ENCODE measurements around the gene SLC5A10.

Gene SLC5A10

GRCh38 chr17:18964550-18964949 is 12.6 kb downstream of the SLC5A10 start:
- no peak for DNase-seq (ENCODE audit: low read depth, low spot score)

DNA sequence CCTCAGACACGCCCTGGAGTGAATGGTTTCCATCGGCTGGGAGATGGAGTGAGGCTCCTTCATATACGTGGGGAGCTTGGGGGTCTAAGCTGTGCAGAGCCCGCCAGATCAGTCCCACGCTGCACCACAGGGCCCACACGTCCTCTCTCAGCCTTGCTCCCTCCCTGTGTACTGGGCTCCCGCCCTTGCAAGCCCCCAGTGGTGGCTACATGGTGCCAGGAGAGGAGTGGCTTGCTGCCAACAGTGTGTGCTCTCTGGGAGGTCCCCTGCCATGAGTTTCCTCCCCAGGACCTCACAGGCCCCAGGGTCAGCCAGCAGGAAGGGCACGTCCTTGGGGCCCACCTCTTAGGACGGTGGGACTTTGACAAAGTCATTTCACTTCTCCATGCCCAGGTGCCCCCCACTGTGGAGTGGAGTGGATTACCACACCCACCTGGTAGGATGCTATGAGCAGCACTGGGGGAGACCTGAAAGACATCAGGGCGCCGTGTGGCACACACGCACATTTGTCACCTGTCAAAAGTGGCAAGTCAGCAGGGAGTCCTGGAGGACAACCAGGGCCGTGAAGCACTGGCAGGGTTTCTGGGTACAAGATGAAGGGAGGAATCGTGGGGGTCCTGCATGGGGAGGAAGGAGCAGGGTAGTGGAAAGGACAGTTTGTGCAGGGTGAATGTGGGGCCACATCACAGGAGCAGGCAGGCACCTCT is 13.7 kb downstream of the SLC5A10 start:
- DNase-seq (ENCODE audit: low read depth, low spot score) = no peak

DNA sequence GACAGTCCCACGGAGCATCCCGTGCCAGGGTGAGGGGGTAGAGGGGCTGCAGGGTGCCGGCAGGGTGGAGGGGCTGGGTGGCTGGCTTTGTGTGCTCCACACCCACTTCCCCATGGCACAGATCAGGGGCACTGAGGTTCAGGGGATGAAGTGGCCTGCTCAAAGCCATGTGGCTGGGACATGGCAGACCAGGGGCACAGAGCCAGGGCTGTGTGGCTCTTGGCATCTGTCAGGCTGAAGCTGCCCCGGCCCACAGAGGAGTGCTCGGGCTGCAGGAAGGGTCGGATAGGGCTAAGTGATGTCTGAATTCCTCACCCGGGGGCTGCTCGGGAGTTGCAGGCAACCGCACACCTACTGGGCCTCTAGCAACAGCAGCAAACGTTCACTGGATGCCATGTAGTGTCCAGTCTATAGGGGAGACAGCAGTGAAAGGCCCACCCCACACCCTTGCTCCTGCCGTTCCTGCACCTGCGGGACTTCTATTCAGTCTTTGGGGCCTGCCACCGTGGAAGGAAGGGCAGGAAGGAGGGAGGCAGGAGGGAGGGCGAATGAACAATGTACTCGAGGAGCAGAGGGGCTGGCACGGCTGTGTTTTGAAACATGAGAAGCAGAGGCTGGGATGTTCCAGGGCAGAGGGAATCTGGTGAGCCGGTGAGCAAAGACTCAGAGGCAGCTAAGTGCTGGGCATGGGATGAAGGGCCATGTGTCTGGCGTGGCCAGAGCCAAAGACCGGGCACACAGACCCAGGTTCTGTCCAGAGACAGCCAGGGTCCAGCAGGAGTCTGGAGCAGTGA is 15.1 kb downstream of the SLC5A10 start:
- no peak for DNase-seq (ENCODE audit: low read depth, low spot score)

DNA sequence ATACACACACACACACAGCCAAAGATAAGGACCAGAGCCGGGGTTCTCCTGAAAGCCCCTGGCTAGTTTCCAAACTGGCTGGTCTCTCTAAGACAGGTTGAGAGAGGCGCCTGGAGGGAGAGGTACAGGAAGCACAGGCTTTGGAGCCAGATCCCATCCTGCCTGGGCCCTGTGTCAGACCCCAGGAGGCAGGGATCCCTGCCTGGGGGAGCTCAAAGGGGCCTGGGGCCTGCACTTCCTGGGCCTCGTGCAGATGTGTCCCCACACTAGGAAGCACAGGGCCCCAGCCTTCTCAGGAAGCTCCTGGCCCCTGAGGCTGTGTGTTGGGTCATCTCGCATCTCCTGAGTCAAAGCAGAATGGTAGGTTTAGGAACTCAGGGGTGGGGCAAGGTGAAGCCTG is 16.0 kb downstream of the SLC5A10 start:
- DNase-seq (ENCODE audit: low read depth, low spot score) = no peak

DNA sequence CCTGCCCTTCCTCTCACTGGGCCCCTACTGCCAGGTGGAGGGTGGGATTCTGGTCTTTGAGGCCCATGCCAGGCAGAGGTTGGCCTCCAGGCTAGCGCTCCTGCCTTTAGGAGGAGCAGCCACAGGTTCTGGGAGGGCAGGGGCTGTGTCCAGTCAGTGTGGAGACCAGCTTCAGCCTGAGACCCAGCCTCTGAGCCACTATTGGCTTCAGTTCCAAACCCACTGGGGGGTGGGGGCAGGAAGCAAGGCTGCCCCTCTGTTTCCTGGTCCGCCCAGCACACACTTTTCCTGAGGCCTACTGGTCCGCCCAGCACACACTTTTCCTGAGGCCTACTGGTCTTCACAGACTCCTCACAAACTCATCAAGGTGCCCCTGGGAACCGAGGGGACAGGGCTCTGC is 16.4 kb downstream of the SLC5A10 start:
- DNase-seq (ENCODE audit: low read depth, low spot score) = no peak

DNA sequence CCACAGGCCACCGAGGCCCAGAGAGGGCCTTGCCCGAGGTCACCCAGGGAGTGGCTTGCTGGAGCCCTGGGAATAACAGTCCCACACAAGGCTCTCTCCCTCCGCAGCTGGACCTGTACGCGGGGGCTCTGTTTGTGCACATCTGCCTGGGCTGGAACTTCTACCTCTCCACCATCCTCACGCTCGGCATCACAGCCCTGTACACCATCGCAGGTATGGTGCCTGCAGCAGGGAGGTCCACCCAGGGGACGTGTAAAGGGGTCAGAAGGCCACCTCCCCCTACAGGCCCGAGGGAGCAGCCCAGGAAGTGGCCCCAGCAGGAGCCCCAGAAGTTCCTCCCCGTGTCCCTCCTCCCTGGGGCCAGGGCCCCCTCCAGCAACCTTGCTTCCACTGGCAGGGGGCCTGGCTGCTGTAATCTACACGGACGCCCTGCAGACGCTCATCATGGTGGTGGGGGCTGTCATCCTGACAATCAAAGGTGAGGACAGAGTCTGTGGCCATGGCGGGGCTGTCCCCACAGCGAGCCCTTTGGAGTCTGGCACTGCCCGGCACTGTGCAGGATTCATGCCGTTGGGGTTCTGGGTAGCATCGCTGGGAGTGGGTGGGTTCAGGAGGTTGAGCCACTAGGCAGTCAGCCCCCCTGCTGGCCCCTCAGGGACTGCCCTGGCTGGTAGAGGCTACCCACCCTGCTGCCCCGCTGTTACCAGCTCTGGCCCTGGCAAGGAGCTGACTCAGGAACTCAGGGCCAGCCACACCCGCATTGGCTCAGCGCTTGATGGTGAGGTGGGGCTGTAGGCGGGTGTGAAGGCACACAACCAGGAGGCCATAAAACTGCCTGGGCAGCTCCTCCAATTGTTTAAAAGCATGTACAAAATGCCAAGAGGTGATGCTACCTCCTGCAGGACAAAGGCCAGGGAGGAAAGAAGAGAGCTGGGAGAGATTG is 17.3 kb downstream of the SLC5A10 start:
- no peak for DNase-seq (ENCODE audit: low read depth, low spot score)

- no peak for DNase-seq (ENCODE audit: low read depth, low spot score)
Measured at GRCh38 chr17:18970582-18971480, 18.9 kb downstream of the SLC5A10 start.

DNA sequence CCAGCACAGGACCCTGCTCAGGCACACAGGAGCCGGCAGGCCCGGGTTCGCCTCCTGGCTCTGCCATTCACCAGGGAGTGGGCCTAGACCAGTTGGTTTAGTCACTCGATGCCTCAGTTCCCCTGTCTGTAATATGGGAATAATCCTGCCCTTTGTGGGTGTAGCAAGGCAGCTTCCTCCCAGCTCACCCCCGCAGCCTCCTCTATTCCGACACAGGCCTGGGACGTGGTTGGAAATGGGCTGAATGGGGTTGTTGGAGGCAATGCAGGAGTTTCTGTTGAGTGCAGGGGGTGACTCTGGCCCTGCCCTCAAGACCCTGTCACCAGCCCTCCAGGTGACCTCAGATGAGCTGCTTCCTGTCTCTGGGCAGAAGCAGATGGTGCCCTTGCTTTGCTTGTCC is 19.8 kb downstream of the SLC5A10 start:
- no peak for DNase-seq (ENCODE audit: low read depth, low spot score)

DNA sequence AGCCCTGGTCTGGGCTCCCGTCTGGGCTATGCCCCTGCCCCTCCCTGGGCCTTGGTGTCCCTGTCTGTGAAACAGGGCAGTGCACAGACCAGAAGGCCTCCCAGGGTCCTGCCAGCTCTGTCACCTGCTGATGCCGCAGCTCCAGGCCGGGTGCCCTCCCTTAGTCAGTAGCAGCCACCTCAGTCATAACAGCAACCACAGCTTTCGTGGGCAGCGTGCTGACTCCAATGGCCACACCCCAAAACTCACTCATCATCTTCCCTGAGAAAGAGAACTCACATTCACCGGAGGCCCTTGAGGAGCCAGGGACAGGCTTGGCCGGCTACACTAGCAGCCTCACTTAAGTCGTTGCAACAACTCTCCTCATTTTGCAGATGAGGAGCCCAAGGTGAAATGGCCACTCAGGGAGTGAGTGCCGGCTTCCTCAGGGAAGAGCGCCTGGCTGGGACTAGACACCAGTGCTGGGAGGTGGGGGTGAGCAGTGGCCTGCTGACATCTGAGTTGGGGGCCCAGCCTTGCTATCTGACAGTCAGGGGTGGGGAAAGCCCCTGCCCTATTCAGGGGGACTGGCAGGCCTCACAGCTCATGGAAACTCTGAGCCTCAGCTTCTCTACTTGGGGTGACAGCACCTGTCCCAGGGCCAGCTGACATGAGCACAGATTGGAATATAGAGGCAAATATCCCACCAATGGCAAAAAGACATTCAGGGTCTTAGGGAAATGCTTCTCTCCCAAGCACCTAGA is 22.6 kb downstream of the SLC5A10 start:
- no peak for DNase-seq (ENCODE audit: low read depth, low spot score)

- DNase-seq (ENCODE audit: low read depth, low spot score) = no peak
Measured at GRCh38 chr17:18975597-18975996, 23.6 kb downstream of the SLC5A10 start.

GRCh38 chr17:18976201-18976600 is 24.2 kb downstream of the SLC5A10 start:
- DNase-seq (ENCODE audit: low read depth, low spot score) = no peak

GRCh38 chr17:18977021-18977420 is 25.1 kb downstream of the SLC5A10 start:
- no peak for DNase-seq (ENCODE audit: low read depth, low spot score)

DNA sequence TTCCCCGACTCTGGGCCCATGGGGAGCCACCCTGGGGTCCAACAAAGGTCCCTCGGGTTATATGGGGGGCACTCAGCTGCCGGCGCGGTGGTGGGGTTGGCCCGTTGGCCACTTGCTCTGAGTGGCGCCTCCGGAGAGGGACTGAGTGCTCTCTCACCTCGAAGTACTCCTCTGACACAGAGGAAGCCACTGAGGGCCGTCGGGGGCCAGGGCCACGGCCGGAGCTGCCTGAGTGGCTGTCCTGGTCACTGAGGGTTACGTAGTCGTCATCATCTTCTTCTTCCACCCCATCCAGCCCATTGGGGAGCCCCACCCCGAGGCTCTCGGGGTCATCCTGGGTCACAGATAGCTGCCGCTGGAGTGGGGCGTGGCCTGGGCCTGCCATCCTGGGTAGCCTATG is 25.7 kb downstream of the SLC5A10 start:
- no peak for DNase-seq (ENCODE audit: low read depth, low spot score)

DNA sequence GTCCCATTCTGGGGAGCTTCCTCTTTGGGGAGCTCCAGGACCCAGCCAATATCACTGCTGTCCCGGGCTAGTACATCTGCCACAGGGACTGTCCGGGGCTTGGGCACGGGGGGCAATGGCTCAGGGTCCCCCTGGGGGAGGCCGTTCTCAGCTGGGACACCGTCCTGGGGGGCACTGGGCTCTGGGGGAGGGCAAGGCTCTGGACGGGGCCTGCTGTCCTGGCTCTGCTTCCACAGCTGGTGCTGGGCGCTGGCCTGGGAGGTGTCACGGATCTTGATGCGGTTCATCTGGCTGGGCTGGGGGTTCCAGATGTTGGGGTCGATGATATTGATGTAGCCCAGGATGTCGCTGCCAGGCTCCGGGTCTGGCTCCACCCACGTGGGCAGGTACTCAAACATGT is 26.1 kb downstream of the SLC5A10 start:
- no peak for DNase-seq (ENCODE audit: low read depth, low spot score)

GRCh38 chr17:18978655-18979054 is 26.7 kb downstream of the SLC5A10 start:
- no peak for DNase-seq (ENCODE audit: low read depth, low spot score)

DNA sequence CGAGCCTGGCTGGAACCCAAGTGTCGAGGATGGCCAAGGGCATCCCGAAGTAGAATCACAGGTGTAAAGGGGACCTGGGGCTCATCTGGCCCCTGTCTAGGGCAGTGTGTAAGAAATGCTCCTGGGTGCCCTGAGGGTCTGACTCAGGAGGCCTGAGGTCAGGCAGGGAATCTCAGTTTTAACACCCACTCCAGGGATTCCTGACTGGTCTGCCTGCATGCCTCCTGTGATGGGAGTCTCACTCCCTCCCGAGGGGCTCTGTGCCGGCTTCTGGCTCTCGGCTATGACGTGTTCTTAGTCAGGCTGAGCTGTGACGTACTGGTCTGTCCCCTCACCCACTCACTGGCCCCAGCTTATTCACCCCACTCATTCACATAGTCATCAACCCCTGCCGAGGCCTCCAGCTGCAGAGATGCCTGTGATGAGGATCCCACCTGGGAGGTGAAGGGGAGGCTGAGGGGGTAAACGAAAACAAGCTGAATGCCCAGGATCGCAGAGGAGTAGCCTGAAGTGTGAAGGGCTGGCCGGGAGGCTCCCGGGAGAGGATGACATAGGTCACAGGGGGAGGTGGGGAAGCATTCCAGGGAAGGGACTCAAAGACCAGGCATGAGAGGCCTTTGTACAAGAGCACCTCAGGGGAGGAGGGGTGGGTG is 28.8 kb downstream of the SLC5A10 start:
- DNase-seq (ENCODE audit: low read depth, low spot score) = no peak

DNA sequence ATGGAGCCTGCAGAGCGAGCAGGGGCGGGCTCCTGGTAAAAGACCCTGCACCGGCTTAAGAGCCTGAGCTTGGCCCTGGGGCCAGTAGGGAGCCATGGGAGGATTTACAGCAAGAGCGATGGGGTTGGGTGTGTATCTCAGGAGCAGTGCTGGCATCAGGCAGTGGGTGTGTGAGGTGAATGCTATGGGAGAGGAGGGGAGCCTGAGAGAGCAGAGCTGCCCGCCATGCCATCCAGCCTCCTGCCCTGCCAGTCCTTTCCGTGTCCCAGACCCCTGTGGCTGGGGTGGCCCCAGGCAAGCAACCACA is 29.3 kb downstream of the SLC5A10 start:
- no peak for DNase-seq (ENCODE audit: low read depth, low spot score)

DNA sequence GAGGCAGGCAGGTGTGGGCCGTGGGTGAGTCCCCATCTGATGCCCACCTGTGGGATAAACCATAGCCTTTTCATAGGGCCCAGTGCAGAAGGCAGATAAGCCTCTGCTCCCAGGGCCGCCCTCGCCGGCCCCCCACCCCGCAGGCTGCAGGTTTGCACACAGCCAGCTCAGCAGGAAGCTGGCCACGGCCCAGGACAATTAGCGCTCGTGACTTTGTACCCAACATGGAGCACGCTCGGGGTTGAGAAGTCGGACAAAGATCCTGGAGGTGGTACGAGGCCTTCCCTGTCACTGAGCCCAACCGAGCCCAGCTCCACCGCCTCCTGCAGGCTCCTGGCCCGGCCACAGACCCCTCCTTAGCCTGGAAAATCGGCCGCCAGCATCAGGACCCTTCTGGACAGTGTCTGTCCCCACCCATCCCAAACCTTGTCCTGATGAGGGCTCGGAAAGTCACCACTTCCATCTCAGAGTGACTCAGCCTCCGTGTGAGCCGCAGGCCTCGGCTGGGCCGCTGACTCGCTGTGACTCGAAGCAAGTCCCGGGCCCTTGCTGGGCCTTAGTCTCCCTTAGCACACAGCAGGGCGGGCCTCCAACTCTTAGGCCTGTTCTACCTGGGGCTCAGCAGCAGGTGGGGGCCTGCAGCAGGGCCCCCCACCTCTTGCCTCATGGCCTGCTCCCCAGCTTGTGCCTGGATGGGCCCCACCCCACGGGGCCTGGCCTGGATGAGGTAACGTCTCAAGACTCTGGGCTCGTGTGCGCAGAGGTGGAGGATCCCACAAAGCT is 29.9 kb downstream of the SLC5A10 start:
- no peak for DNase-seq (ENCODE audit: low read depth, low spot score)

All from activated CD4-positive, CD25-positive, alpha-beta regulatory T cell treated with anti-CD3 and anti-CD28 coated beads, Interleukin-2, amount 50 U/mL, for 16 hours (primary cell).